Cardiac muscle cell (in vitro differentiated cells and primary cell): ENCODE results near the gene ACOT8. TPM values are rescaled to one million over a fixed set of nuclear protein-coding genes. Genes with fewer than 3 reads are reported as not detected.
"Not testable (repeated sequence)": the region's sequence is repeated elsewhere in the genome, so short reads cannot be mapped to it uniquely, and the experiment has no call there.

Experiments
- DNase-seq, 2 donors: peaks; one replicate each; pipeline versions ENCODE4 v3.0.0 to v3.0.0-alpha.2; 2010 to 2017; ENCODE audit warnings: low read depth in 1 of 2, low spot score in 1 of 2
- H3K27ac ChIP-seq: fragments of 200-600 bp; sonication (generic); 2 replicates; pipeline ENCODE4 v1.5.1; 2016
- H3K27me3 ChIP-seq: fragments of 200-600 bp; sonication (generic); 2 replicates; pipeline ENCODE4 v1.6.0; 2016; ENCODE audit warnings: control low read depth
- H3K36me3 ChIP-seq: fragments of 200-600 bp; sonication (generic); 2 replicates; pipeline ENCODE4 v1.5.1; 2016; ENCODE audit warnings: control low read depth
- H3K4me1 ChIP-seq: fragments of 200-600 bp; sonication (generic); 2 replicates; pipeline ENCODE4 v1.8.1; 2017; ENCODE audit warnings: low read depth, mild to moderate bottlenecking, mixed run types
- H3K4me3 ChIP-seq: fragments of 200-600 bp; sonication (generic); 2 replicates; pipeline ENCODE4 v1.5.1; 2016; ENCODE audit warnings: mild to moderate bottlenecking
- H3K9me3 ChIP-seq: fragments of 200-600 bp; sonication (generic); 2 replicates; pipeline ENCODE4 v1.5.1; 2017; ENCODE audit warnings: low read depth, mild to moderate bottlenecking, control low read depth
- CTCF ChIP-seq: IDR thresholded peaks from 2 replicates; pipeline ENCODE4 v1.5.1; 2012; ENCODE audit warnings: low read depth, mild to moderate bottlenecking, low read length
- polyA plus RNA-seq: library from polyadenylated mRNA; unstranded; fragments of >200 nt; fragmentation: Nextera tagmentation; extraction: Ambion mirVana; gene quantifications from 2 replicates; pipeline ENCODE4 v1.2.1, GENCODE V29; 2016
- total RNA-seq: library from RNA; depleted of rRNA; stranded (reverse); fragments of >200 nt; gene quantifications from 2 replicates; pipeline ENCODE4 v1.2.3, GENCODE V29; 2016

ACOT8 gene
- total and polyA plus RNA-seq, 2 experiments from 2014 or later, result 55.9 to 64.9 TPM

GRCh38 chr20:45833883-45834796, 23.1 kb downstream of the ACOT8 start:
- Histone ChIP-seq H3K4me1 (peaks cover 26% of the 10 kb centered on the region), H3K4me3 (peak overlapping the region; percentile 66), H3K27me3 (no peaks in the 10 kb centered on the region), H3K36me3 (no peaks in the 10 kb centered on the region), H3K9me3 (no peaks in the 10 kb centered on the region), H3K27ac (peak overlapping the region; percentile 87)
- no peak for TF ChIP-seq CTCF
- peak; percentile 69 to 75 for DNase-seq

- Histone ChIP-seq H3K36me3 (no peaks in the 10 kb centered on the region), H3K4me1 (peaks cover 33% of the 10 kb centered on the region), H3K9me3 (no peaks in the 10 kb centered on the region), H3K27me3 (no peaks in the 10 kb centered on the region), H3K4me3 (peak within 1 kb of the TSS; percentile 66), H3K27ac (peak within 1 kb of the TSS; percentile 87)
- DNase-seq, result peak; percentile 91 to 99
- no peak for TF ChIP-seq CTCF
These were observed 23.9 kb downstream of the ACOT8 start, which contains the start of gene SNX21 for GRCh38 chr20:45833030-45833882. Gene SNX21 (plus strand): TSS chr20:45833799. CDS start chr20:45833920, 121 bp downstream.

- peak overlapping the region; percentile 87 for H3K27ac ChIP-seq
- DNase-seq, result no peak
These were observed 24.6 kb downstream of the ACOT8 start for GRCh38 chr20:45832619-45833018.

GRCh38 chr20:45829673-45830106, 27.5 kb downstream of the ACOT8 start:
- H3K27me3 ChIP-seq, H3K4me3 ChIP-seq, DNase-seq, H3K9me3 ChIP-seq, H3K36me3 ChIP-seq: not testable (repeated sequence)
- Histone ChIP-seq H3K4me1 (peaks cover 50% of the 10 kb centered on the region), H3K27ac (peak overlapping the region; percentile 95)

More at GRCh38 chr20:45832619-45833018, 24.6 kb downstream of the ACOT8 start:
- no peak for TF ChIP-seq CTCF
- Histone ChIP-seq H3K9me3 (no peaks in the 10 kb centered on the region), H3K27me3 (no peaks in the 10 kb centered on the region), H3K4me3 (no peak overlapping the region), H3K36me3 (no peaks in the 10 kb centered on the region), H3K4me1 (peaks cover 39% of the 10 kb centered on the region)

GRCh38 chr20:45828589-45828988, 28.6 kb downstream of the ACOT8 start:
- no peaks in the 10 kb centered on the region for H3K27me3 ChIP-seq
- H3K4me3 ChIP-seq, result no peak overlapping the region
- peak in 1 of 2 donors; percentile 86 for DNase-seq
- peak overlapping the region; percentile 95 for H3K27ac ChIP-seq
- H3K9me3 ChIP-seq, result no peaks in the 10 kb centered on the region
- no peaks in the 10 kb centered on the region for H3K36me3 ChIP-seq
- no peak for TF ChIP-seq CTCF
- peaks cover 53% of the 10 kb centered on the region for H3K4me1 ChIP-seq
